Vagina (tissue), 2 donors: ENCODE results near the gene B4GALT3.

ENCODE experiments used
- CTCF ChIP-seq, 3 experiments: fragments of 450-650 bp in 2 of 3; fragments of 200-600 bp in 1 of 3; sonication (generic) in 1 of 3; IDR thresholded peaks; one replicate each; pipeline ENCODE4 v1.5.1; 2017 to 2019; ENCODE audit warnings: antibody characterized with exemption in 3 of 3, mild to moderate bottlenecking in 2 of 3, moderate library complexity in 2 of 3
- POLR2A ChIP-seq, 2 donors: fragments of 450-650 bp; IDR thresholded peaks; one replicate each; pipeline ENCODE4 v1.6.1; 2017; ENCODE audit warnings: antibody characterized with exemption in 2 of 2, mild to moderate bottlenecking in 2 of 2, moderate library complexity in 2 of 2
- POLR2AphosphoS5 ChIP-seq, 2 donors: sonication (generic); formaldehyde crosslinking; IDR thresholded peaks; one replicate each; pipeline ENCODE4 v1.9.0; 2017; ENCODE audit warnings: antibody characterized with exemption in 2 of 2, mild to moderate bottlenecking in 2 of 2, low read depth in 1 of 2; ENCODE audit not compliant: insufficient read depth in 1 of 2

- TF ChIP-seq CTCF (IDR thresholded peaks at IDR 0.05) (peak in 1 of 3 experiments; percentile 61), POLR2A (IDR thresholded peaks at IDR 0.05) (no peak), POLR2AphosphoS5 (IDR thresholded peaks at IDR 0.05; ENCODE audit: insufficient read depth in 1 of 2, low read depth in 1 of 2) (peak; percentile 48 to 93)
Measured at GRCh38 chr1:161225534-161226319, 48.4 kb upstream of the B4GALT3 start, which contains the start of gene TOMM40L.
